GM12878 (cell line): ENCODE data around the gene DHX30.

Experiments
- CTCF ChIP-seq, 3 experiments: IDR thresholded peaks in 2 of 3; conservative IDR thresholded peaks in 1 of 3; 2 replicates each; pipeline ENCODE4 v1.5.1; 2011; ENCODE audit warnings: low read depth in 3 of 3, low read length in 3 of 3, mild to moderate bottlenecking in 3 of 3, control low read depth in 2 of 3, moderate library complexity in 2 of 3, inconsistent platforms in 1 of 3, mixed read lengths in 1 of 3; ENCODE audit not compliant: control insufficient read depth in 2 of 3, insufficient read depth in 1 of 3; ENCODE audit errors: extremely low read depth in 1 of 3
- ESRRA ChIP-seq: IDR thresholded peaks from 2 replicates; pipeline ENCODE4 v1.6.1; 2012; ENCODE audit warnings: mild to moderate bottlenecking, low read length, improper control_type of control experiment
- MYC ChIP-seq: IDR thresholded peaks from 2 replicates; pipeline ENCODE4 v1.6.1; 2011; ENCODE audit warnings: mild to moderate bottlenecking, low read length, moderate library complexity, inconsistent platforms; ENCODE audit not compliant: insufficient read depth, insufficient replicate concordance, insufficient read length, severe bottlenecking

- TF ChIP-seq MYC (no peak), CTCF (IDR thresholded peaks at IDR 0.05 in 2 of 3, conservative IDR thresholded peaks at IDR 0.05 in 1 of 3; ENCODE audit: control insufficient read depth in 2 of 3, extremely low read depth in 1 of 3, insufficient read depth in 1 of 3, low read depth in 3 of 3, low read length in 3 of 3) (no peak), ESRRA (no peak)
Observed at GRCh38 chr3:47762233-47762632, 40.7 kb upstream of the DHX30 start.
